Stimulated activated CD4-positive, alpha-beta T cell treated with anti-CD3 and anti-CD28 coated beads, TNF-alpha, amount 100 ng/mL, for 48 hours (primary cell): Measurements from ENCODE around the gene THSD4.

Experiments used
- DNase-seq, 3 donors: peaks; one replicate each; pipeline ENCODE4 v3.0.0-alpha.2; 2020; ENCODE audit warnings: low read depth in 3 of 3

THSD4 gene

DNA sequence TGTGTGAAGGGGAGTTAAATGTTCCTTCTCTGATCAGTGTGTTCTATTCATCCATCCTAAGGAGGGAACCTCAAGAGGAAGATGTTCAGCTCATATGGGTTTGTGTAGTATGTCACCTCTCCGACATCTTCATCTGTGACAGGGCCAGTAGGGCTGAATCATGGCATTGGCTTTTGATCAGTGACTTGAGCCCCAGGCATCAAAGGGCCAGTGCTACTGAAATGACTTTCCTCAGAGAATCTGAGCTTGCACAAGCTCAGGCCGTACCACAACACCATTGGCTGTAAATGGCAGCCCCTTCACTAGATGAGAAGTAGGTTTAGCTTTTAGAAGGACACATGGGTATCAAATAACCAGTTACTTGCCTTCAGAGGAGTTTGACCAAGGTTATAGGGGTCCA, 511.9 kb downstream of the THSD4 start:
- DNase-seq = no peak

- DNase-seq = no peak
Observed at GRCh38 chr15:71627604-71628003, 512.3 kb downstream of the THSD4 start.

DNA sequence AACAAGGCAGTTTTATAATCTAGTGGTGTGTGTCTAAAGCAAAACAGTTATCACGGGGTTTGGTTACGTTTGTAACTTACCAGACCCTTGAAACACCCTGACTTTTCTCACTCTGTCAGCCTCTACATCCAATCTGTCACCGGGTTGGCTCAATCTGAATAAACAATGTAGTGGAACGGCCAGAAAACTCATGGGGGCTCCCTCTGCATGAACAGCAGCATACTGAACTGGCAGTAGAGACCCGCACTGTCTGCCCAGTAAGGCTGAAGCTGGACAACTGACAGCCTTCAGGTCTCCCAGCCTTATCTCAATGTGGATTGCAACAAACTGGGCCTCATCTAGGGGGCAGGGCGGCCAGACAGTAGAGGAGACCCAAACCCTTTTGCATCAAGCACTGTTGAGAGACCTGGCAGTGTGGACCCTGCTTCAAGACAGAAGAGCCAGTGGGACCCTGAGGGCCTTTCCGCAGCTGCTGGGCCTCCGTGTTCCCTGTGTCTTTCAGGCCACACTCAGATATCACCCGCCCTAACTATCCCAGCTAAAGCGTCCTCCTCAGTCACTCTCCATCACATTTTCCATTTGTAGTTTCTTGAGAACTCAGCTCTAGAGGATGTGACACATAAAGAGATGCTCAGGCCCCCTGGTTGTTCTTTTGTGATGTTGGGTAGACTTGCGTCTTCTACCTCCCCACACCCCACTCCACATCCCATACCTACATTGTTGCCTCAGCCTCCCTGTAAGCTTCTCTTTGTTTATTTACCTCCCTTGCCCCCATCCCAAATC, 513.9 kb downstream of the THSD4 start:
- DNase-seq = no peak

DNA sequence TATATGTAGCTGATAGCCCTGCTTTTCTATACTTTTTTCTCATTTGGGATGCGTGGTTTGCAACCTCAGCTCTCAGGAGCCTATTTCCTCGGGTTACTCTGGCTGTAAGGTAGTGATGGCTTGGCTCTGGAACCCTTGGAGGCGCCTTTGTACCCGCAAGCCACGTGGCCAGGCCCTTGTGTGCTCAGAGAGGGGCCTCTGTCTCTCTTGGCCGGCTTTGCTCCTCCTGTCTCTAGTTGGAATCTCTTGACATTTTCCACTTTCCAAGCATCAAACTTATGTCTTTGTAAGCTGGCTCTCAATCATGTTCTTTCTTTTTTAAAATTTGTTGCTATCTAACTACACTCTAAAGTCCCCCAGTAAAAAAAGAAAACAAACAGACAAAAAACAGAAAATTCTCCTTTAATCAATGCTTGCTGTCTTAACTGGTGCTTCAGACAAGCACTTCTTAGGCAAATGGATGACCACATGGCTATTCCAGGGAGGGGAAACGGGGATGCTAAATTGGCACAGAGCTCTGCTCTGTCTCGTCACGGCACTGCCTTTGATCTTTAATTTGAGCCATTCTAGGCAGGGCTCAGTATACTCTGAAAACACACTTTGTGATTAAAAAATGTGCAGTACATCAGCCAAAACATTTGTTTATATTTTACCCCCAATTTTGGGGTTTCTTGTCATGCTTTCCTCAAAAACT, 514.7 kb downstream of the THSD4 start:
- DNase-seq = no peak

GRCh38 chr15:71630475-71630809, 515.2 kb downstream of the THSD4 start:
- DNase-seq = no peak

GRCh38 chr15:71632576-71633195, 517.4 kb downstream of the THSD4 start:
- DNase-seq = no peak

DNA sequence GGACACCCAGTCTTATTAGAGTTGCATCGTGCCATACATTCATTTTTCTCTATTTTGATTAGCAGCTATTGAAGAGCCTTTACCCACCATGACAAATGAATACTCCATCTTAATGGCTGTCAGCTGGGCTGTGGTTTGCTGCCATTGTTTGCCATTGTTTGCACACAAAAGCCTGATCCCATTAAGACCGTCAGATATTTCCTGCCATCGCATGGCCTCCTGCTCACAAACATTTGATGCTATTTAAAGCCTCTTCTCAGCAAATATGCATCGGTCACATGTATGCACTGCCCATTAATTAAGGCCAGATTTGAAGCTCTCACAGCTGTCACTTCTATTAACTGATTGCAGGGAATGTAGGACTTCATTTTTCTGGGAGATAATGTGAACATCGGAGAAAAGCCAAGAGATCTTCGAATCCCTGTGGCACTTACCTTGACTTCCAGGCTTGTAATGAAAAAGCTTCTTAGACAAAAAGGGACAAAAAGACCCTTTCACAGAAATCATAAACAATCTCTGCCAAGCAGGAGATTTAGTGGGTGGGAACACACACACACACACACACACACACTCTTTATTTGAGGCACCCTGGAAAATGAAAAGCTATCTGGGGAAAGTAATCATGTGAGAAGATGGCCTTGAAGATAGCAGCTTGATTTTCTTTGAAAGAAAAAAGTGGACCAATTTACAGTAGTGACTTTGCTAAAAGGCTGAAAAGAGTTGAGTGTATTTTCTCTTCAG, 519.7 kb downstream of the THSD4 start:
- DNase-seq = no peak

GRCh38 chr15:71635735-71636134, 520.5 kb downstream of the THSD4 start:
- DNase-seq = no peak

GRCh38 chr15:71638876-71639275, 523.6 kb downstream of the THSD4 start:
- DNase-seq = no peak

DNA sequence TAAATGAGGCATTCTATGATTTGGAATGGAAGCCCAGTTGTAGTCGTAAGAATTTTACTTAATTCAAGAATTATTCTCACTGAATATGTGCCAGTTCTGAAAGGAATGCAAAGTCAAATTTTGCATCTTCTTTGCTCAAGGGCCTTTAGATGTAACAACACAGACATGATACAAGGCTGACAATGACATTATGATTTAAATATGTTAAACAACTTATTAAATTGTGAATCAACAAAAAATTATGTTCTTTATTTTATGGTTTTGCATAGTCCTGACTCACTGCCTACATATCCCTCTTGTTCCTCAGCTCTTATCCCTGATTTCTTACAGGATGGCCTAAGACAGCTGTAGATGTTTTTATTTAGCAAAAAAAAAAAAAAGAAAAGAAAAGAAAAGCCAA, 524.2 kb downstream of the THSD4 start:
- DNase-seq = no peak

- DNase-seq = no peak
Observed at GRCh38 chr15:71643918-71644317, 528.6 kb downstream of the THSD4 start.

DNA sequence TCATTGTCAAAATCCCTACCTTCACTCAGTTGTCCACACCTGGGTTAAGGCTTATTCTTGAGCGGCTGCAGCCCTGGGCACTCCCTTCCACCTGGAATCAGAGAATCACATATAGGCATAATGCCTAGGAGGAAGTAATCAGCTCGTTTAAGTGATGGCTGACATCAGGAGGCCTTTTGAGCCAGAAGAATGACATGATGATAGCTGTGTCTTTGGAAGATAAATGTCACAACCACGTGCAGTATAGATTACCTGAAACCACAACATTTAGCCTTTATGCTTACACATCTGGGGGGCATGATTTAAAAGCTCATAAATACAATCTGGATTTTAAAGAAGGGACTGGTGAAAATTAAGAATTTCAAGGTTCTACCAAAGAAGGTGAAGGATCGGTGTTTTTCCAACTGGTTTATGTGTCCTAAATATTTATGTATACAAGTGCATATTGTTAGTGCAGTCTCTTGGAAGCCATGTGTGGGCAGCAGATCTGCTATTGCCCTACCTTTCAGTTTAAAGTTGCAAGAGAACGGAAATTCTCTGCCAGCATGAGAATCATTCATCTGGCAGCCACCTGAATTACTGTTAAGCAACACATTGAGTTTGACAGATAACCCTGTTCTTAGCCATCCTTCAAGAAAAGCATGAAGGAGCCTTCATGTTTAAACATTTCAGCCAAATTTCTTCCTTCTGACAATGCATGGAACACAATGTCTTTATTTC, 531.7 kb downstream of the THSD4 start:
- no peak for DNase-seq

- no peak for DNase-seq
Observed at GRCh38 chr15:71647487-71647808, 532.2 kb downstream of the THSD4 start.

DNA sequence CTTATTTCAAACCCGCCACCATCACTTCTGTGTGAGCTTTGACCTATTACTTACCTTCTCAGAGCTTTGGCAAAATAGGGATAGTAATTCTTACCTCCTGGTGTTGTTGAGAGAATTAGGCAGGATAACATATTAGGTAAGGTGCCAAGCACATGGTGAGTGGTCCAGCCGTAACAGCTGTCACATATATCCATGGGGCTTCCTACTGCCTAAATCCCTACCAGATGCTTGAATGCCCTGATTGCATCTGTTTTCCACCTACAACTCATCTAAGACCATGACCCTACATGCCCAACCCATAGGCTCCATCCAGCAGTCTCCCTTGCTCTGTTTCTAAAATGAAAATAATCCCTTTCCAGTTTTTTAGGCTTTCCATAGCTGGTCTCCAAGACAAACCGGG, 532.8 kb downstream of the THSD4 start:
- DNase-seq = no peak

- no peak for DNase-seq
Observed at GRCh38 chr15:71649894-71650293, 534.6 kb downstream of the THSD4 start.

GRCh38 chr15:71650603-71651002, 535.3 kb downstream of the THSD4 start:
- DNase-seq = no peak

GRCh38 chr15:71651750-71652186, 536.5 kb downstream of the THSD4 start:
- DNase-seq = no peak

GRCh38 chr15:71654042-71654719, 538.9 kb downstream of the THSD4 start:
- no peak for DNase-seq

GRCh38 chr15:71654720-71655174, 539.5 kb downstream of the THSD4 start:
- DNase-seq = no peak

DNA sequence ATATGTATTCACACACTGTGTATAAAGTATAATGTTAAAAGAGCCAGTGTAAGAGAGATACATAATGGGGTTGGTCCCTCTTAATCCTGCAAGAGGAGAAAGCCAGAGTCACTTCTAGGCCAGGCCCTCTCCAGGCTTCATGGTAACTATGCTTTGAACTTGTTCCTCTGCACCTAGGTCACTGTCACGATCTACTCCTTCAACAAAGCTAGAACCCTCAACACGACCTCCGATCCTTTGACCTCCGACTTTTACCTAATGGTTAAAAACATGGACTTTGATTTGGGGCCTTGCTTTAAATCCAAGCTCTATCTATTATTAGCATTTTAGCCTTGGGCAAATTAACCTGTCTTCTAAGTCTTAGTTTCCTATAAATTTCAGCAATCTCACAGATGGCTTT, 541.2 kb downstream of the THSD4 start:
- DNase-seq = no peak

GRCh38 chr15:71657141-71657540, 541.9 kb downstream of the THSD4 start:
- DNase-seq = no peak
